DLD1 (cell line): Measurements from ENCODE around the gene HSFX3.

Source experiments
- in situ Hi-C: cut with HindIII; loops from 2 replicates; pipeline ENCODE4 v1.10.0; 2017; ENCODE audit warnings: low sequenced_read_pairs

HSFX3 gene

GRCh38 chrX:149518236-149518635 lies 31.5 kb downstream of the HSFX3 start:
- in situ Hi-C loops, result loop anchor here (25.0 kb wide), 1 partner anchor 119 kb away; the partner anchor contains the start of gene TMEM185A

- in situ Hi-C loops, result loop anchor here (25.0 kb wide), 1 partner anchor 120 kb away; the partner anchor contains the start of gene TMEM185A
These were observed 32.4 kb downstream of the HSFX3 start for GRCh38 chrX:149517308-149517707.

GRCh38 chrX:149516604-149517003 lies 33.1 kb downstream of the HSFX3 start:
- in situ Hi-C loops, result loop anchor here (25.0 kb wide), 1 partner anchor 121 kb away; the partner anchor contains the start of gene TMEM185A

GRCh38 chrX:149515954-149516602 lies 33.6 kb downstream of the HSFX3 start:
- in situ Hi-C loops, result loop anchor here (25.0 kb wide), 1 partner anchor 121 kb away; the partner anchor contains the start of gene TMEM185A

GRCh38 chrX:149513825-149514428 lies 35.8 kb downstream of the HSFX3 start:
- in situ Hi-C loops, result loop anchor here (25.0 kb wide), 1 partner anchor 123 kb away; the partner anchor contains the start of gene TMEM185A

- in situ Hi-C loops, result loop anchor here (25.0 kb wide), 1 partner anchor 125 kb away; the partner anchor contains the start of gene TMEM185A
These were observed 37.4 kb downstream of the HSFX3 start for GRCh38 chrX:149512225-149512885.

GRCh38 chrX:149511081-149511480 lies 38.6 kb downstream of the HSFX3 start:
- in situ Hi-C loops, result loop anchor here (25.0 kb wide), 1 partner anchor 126 kb away; the partner anchor contains the start of gene TMEM185A

- in situ Hi-C loops, result loop anchor here (25.0 kb wide), 1 partner anchor 127 kb away; the partner anchor contains the start of gene TMEM185A
These were observed 39.3 kb downstream of the HSFX3 start for GRCh38 chrX:149510386-149510785.

GRCh38 chrX:149508467-149508866 lies 41.3 kb downstream of the HSFX3 start:
- in situ Hi-C loops, result loop anchor here (25.0 kb wide), 1 partner anchor 129 kb away; the partner anchor contains the start of gene TMEM185A

- in situ Hi-C loops, result loop anchor here (25.0 kb wide), 1 partner anchor 131 kb away; the partner anchor contains the start of gene TMEM185A
These were observed 43.4 kb downstream of the HSFX3 start for GRCh38 chrX:149506349-149506748.

- in situ Hi-C loops, result loop anchor here (25.0 kb wide), 1 partner anchor 132 kb away; the partner anchor contains the start of gene TMEM185A
These were observed 44.1 kb downstream of the HSFX3 start for GRCh38 chrX:149505671-149506070.

- in situ Hi-C loops, result loop anchor here (25.0 kb wide), 1 partner anchor 132 kb away; the partner anchor contains the start of gene TMEM185A
These were observed 44.6 kb downstream of the HSFX3 start, which contains the start of gene IDS for GRCh38 chrX:149504915-149505651. Gene IDS, minus strand, starts transcription at chrX:149505306. Its CDS starts 169 bp downstream, at chrX:149505137.

GRCh38 chrX:149504226-149504914 lies 45.4 kb downstream of the HSFX3 start:
- in situ Hi-C loops, result loop anchor here (25.0 kb wide), 1 partner anchor 133 kb away; the partner anchor contains the start of gene TMEM185A

- in situ Hi-C loops, result loop anchor here (25.0 kb wide), 1 partner anchor 134 kb away; the partner anchor contains the start of gene TMEM185A
These were observed 46.3 kb downstream of the HSFX3 start for GRCh38 chrX:149503446-149503845.

- in situ Hi-C loops, result loop anchor here (25.0 kb wide), 1 partner anchor 134 kb away; the partner anchor contains the start of gene TMEM185A
These were observed 46.8 kb downstream of the HSFX3 start for GRCh38 chrX:149502923-149503322.

- in situ Hi-C loops, result loop anchor here (25.0 kb wide), 1 partner anchor 138 kb away; the partner anchor contains the start of gene TMEM185A
These were observed 50.0 kb downstream of the HSFX3 start for GRCh38 chrX:149499766-149500165.

GRCh38 chrX:149498767-149499166 lies 51.0 kb downstream of the HSFX3 start:
- in situ Hi-C loops, result no loop called here
